ENCODE data around the gene TMEM131.

Gene TMEM131

DNA sequence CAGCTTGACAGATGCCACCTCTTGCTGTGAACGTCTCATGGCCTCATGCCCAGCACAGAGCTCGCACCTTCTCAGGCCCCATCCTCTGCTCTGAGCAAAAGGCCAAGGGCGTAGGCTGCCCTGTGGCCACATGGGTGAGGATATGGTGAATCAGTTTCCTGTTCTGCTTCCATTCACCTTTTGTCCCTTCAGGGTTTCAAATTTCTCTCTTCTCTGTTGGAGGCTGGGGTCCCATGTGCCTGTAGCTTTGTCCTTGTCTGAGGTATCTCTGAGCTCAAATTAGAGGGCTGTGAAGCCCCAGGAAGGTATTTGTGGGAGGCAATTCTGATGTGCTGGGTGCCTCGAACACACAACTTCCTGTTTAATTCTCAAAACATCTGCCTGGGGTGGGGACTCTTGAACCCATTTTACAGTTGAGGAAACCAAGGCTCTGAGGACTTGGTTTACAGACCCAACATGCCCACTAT, 253.3 kb downstream of the TMEM131 start:
- Histone ChIP-seq H3K27me3 (ENCODE audit: control insufficient read depth in 3 of 3, insufficient read depth in 3 of 3, low read depth in 1 of 3, low read length in 3 of 3) (no peaks in the 10 kb centered on the region), H3K14ac (ENCODE audit: low read length) (no peak overlapping the region), H2BK120ac (ENCODE audit: low read depth, low read length) (no peak overlapping the region), H2AFZ (ENCODE audit: low read length) (no peak overlapping the region), H2BK5ac (ENCODE audit: low read length) (no peak overlapping the region), H3K4me1 (ENCODE audit: control insufficient read depth in 2 of 2, insufficient read depth in 1 of 2, low read depth in 1 of 2, low read length in 2 of 2) (no peaks in the 10 kb centered on the region), H3K4me3 (ENCODE audit: low read length in 2 of 2) (no peak overlapping the region), H3K9ac (ENCODE audit: low read depth, low read length, poor library complexity) (no peak overlapping the region), H3K9me3 (replicated peaks in 1 of 2; ENCODE audit: control insufficient read depth in 2 of 2, insufficient read depth in 1 of 2, low read depth in 1 of 2, low read length in 2 of 2) (peaks cover 0 to 2% of the 10 kb centered on the region in 2 donors), H3K23ac (ENCODE audit: low read depth, low read length, poor library complexity) (no peak overlapping the region), H4K8ac (ENCODE audit: low read depth, low read length) (no peak overlapping the region), H3K79me1 (ENCODE audit: low read depth, low read length) (no peaks in the 10 kb centered on the region), H4K91ac (ENCODE audit: low read depth, low read length, poor library complexity) (no peak overlapping the region), H2BK15ac (ENCODE audit: low read length) (no peak overlapping the region), H2AK5ac (ENCODE audit: low read depth, low read length) (no peak overlapping the region), H3K4ac (ENCODE audit: low read length) (no peak overlapping the region), H3K27ac (replicated peaks; ENCODE audit: low read length) (no peak overlapping the region), H3K36me3 (replicated peaks in 1 of 2; ENCODE audit: control insufficient read depth in 2 of 2, insufficient read depth in 2 of 2, low read length in 2 of 2) (peaks cover 0 to 5% of the 10 kb centered on the region in 2 donors), H3K18ac (ENCODE audit: low read length) (no peak overlapping the region), H3K4me2 (ENCODE audit: insufficient read depth, low read length, poor library complexity, severe bottlenecking) (no peak overlapping the region), H2BK12ac (ENCODE audit: low read length) (no peak overlapping the region)
- WGBS, 2 donors (ENCODE audit: extremely low coverage in 2 of 2, insufficient read length in 2 of 2, insufficient replicate concordance in 1 of 2): no CpG with 5 or more reads among the region's 4 CpGs
- DNase-seq (ENCODE audit: low spot score): no peak

- no peak overlapping the region for H2BK5ac ChIP-seq (ENCODE audit: low read length)
- no peak overlapping the region for H4K91ac ChIP-seq (ENCODE audit: low read depth, low read length, poor library complexity)
- H3K9me3 ChIP-seq (replicated peaks in 1 of 2; ENCODE audit: control insufficient read depth in 2 of 2, insufficient read depth in 1 of 2, low read depth in 1 of 2, low read length in 2 of 2): peaks cover 0 to 2% of the 10 kb centered on the region in 2 donors
- H3K23ac ChIP-seq (ENCODE audit: low read depth, low read length, poor library complexity): no peak overlapping the region
- no CpG with 5 or more reads among the region's 4 CpGs for WGBS, 2 donors (ENCODE audit: extremely low coverage in 2 of 2, insufficient read length in 2 of 2, insufficient replicate concordance in 1 of 2)
- H3K79me1 ChIP-seq (ENCODE audit: low read depth, low read length): no peaks in the 10 kb centered on the region
- H3K4me2 ChIP-seq (ENCODE audit: insufficient read depth, low read length, poor library complexity, severe bottlenecking): no peak overlapping the region
- H3K27ac ChIP-seq (replicated peaks; ENCODE audit: low read length): no peak overlapping the region
- no peak overlapping the region for H3K9ac ChIP-seq (ENCODE audit: low read depth, low read length, poor library complexity)
- no peaks in the 10 kb centered on the region for H3K27me3 ChIP-seq (ENCODE audit: control insufficient read depth in 3 of 3, insufficient read depth in 3 of 3, low read depth in 1 of 3, low read length in 3 of 3)
- no peak overlapping the region for H3K4ac ChIP-seq (ENCODE audit: low read length)
- H3K4me3 ChIP-seq (ENCODE audit: low read length in 2 of 2): no peak overlapping the region
- H2BK15ac ChIP-seq (ENCODE audit: low read length): no peak overlapping the region
- no peak overlapping the region for H3K18ac ChIP-seq (ENCODE audit: low read length)
- no peak overlapping the region for H4K8ac ChIP-seq (ENCODE audit: low read depth, low read length)
- no peak overlapping the region for H3K14ac ChIP-seq (ENCODE audit: low read length)
- H2AFZ ChIP-seq (ENCODE audit: low read length): no peak overlapping the region
- H2BK120ac ChIP-seq (ENCODE audit: low read depth, low read length): no peak overlapping the region
- no peak overlapping the region for H2AK5ac ChIP-seq (ENCODE audit: low read depth, low read length)
- no peaks in the 10 kb centered on the region for H3K4me1 ChIP-seq (ENCODE audit: control insufficient read depth in 2 of 2, insufficient read depth in 1 of 2, low read depth in 1 of 2, low read length in 2 of 2)
- H3K36me3 ChIP-seq (replicated peaks in 1 of 2; ENCODE audit: control insufficient read depth in 2 of 2, insufficient read depth in 2 of 2, low read length in 2 of 2): peaks cover 0 to 5% of the 10 kb centered on the region in 2 donors
- H2BK12ac ChIP-seq (ENCODE audit: low read length): no peak overlapping the region
- DNase-seq (ENCODE audit: low spot score): no peak
Observed at GRCh38 chr2:97741686-97742085, 254.1 kb downstream of the TMEM131 start.

DNA sequence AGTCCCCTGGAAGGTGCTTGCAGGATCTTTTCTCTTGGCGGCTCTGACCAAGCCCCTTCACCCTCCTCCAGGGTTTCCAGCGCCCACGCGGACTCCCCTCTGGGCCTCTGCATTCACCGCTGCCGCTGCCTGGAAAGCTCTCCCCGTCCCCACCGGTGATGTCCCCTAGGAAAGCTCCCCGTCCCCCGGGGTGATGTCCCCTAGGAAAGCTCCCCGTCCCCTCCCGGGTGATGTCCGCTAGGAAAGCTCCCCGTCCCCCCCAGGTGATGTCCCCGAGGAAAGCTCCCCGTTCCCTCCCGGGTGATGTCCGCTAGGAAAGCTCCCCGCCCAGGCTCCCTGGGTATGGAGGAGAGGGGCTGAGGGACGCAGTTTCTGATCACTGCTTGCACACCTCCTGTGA, 254.5 kb downstream of the TMEM131 start:
- Histone ChIP-seq H3K79me1 (ENCODE audit: low read depth, low read length) (no peaks in the 10 kb centered on the region), H3K23ac (ENCODE audit: low read depth, low read length, poor library complexity) (no peak overlapping the region), H2BK12ac (ENCODE audit: low read length) (no peak overlapping the region), H3K27me3 (ENCODE audit: control insufficient read depth in 3 of 3, insufficient read depth in 3 of 3, low read depth in 1 of 3, low read length in 3 of 3) (no peaks in the 10 kb centered on the region), H3K9ac (ENCODE audit: low read depth, low read length, poor library complexity) (no peak overlapping the region), H2BK15ac (ENCODE audit: low read length) (no peak overlapping the region), H2BK120ac (ENCODE audit: low read depth, low read length) (no peak overlapping the region), H2AFZ (ENCODE audit: low read length) (peak overlapping the region; percentile 48), H3K9me3 (replicated peaks in 1 of 2; ENCODE audit: control insufficient read depth in 2 of 2, insufficient read depth in 1 of 2, low read depth in 1 of 2, low read length in 2 of 2) (peaks cover 0 to 2% of the 10 kb centered on the region in 2 donors), H3K14ac (ENCODE audit: low read length) (no peak overlapping the region), H2AK5ac (ENCODE audit: low read depth, low read length) (peak overlapping the region; percentile 27), H3K27ac (replicated peaks; ENCODE audit: low read length) (no peak overlapping the region), H3K4me2 (ENCODE audit: insufficient read depth, low read length, poor library complexity, severe bottlenecking) (no peak overlapping the region), H3K4me1 (ENCODE audit: control insufficient read depth in 2 of 2, insufficient read depth in 1 of 2, low read depth in 1 of 2, low read length in 2 of 2) (no peaks in the 10 kb centered on the region), H4K91ac (ENCODE audit: low read depth, low read length, poor library complexity) (no peak overlapping the region), H3K36me3 (replicated peaks in 1 of 2; ENCODE audit: control insufficient read depth in 2 of 2, insufficient read depth in 2 of 2, low read length in 2 of 2) (peaks cover 0 to 5% of the 10 kb centered on the region in 2 donors), H3K4me3 (ENCODE audit: low read length in 2 of 2) (no peak overlapping the region), H3K18ac (ENCODE audit: low read length) (peak overlapping the region; percentile 48), H2BK5ac (ENCODE audit: low read length) (no peak overlapping the region), H4K8ac (ENCODE audit: low read depth, low read length) (no peak overlapping the region), H3K4ac (ENCODE audit: low read length) (no peak overlapping the region)
- WGBS, 2 donors (ENCODE audit: extremely low coverage in 2 of 2, insufficient read length in 2 of 2, insufficient replicate concordance in 1 of 2): no CpG with 5 or more reads among the region's 20 CpGs
- DNase-seq (ENCODE audit: low spot score): no peak

GRCh38 chr2:97740590-97741182, 255.1 kb downstream of the TMEM131 start:
- Histone ChIP-seq H2BK15ac (ENCODE audit: low read length) (no peak overlapping the region), H2AFZ (ENCODE audit: low read length) (peak overlapping the region; percentile 48), H3K27me3 (ENCODE audit: control insufficient read depth in 3 of 3, insufficient read depth in 3 of 3, low read depth in 1 of 3, low read length in 3 of 3) (no peaks in the 10 kb centered on the region), H2BK120ac (ENCODE audit: low read depth, low read length) (no peak overlapping the region), H4K91ac (ENCODE audit: low read depth, low read length, poor library complexity) (no peak overlapping the region), H3K4me3 (ENCODE audit: low read length in 2 of 2) (no peak overlapping the region), H3K79me1 (ENCODE audit: low read depth, low read length) (no peaks in the 10 kb centered on the region), H2BK12ac (ENCODE audit: low read length) (no peak overlapping the region), H4K8ac (ENCODE audit: low read depth, low read length) (no peak overlapping the region), H3K36me3 (replicated peaks in 1 of 2; ENCODE audit: control insufficient read depth in 2 of 2, insufficient read depth in 2 of 2, low read length in 2 of 2) (peaks cover 0 to 5% of the 10 kb centered on the region in 2 donors), H3K14ac (ENCODE audit: low read length) (no peak overlapping the region), H3K4me2 (ENCODE audit: insufficient read depth, low read length, poor library complexity, severe bottlenecking) (no peak overlapping the region), H3K18ac (ENCODE audit: low read length) (no peak overlapping the region), H3K27ac (replicated peaks; ENCODE audit: low read length) (no peak overlapping the region), H3K9ac (ENCODE audit: low read depth, low read length, poor library complexity) (no peak overlapping the region), H3K4me1 (ENCODE audit: control insufficient read depth in 2 of 2, insufficient read depth in 1 of 2, low read depth in 1 of 2, low read length in 2 of 2) (no peaks in the 10 kb centered on the region), H3K4ac (ENCODE audit: low read length) (no peak overlapping the region), H2BK5ac (ENCODE audit: low read length) (no peak overlapping the region), H3K9me3 (replicated peaks in 1 of 2; ENCODE audit: control insufficient read depth in 2 of 2, insufficient read depth in 1 of 2, low read depth in 1 of 2, low read length in 2 of 2) (peaks cover 0 to 2% of the 10 kb centered on the region in 2 donors), H2AK5ac (ENCODE audit: low read depth, low read length) (no peak overlapping the region), H3K23ac (ENCODE audit: low read depth, low read length, poor library complexity) (no peak overlapping the region)
- peak; percentile 37 for DNase-seq (ENCODE audit: low spot score)
- WGBS, 2 donors (ENCODE audit: extremely low coverage in 2 of 2, insufficient read length in 2 of 2, insufficient replicate concordance in 1 of 2): no CpG with 5 or more reads among the region's 19 CpGs

Measured in neuronal stem cell (in vitro differentiated cells).